Fibroblast of mammary gland (primary cell): ENCODE measurements around the gene SERPINF2.

Source experiments
- DNase-seq: peaks from one replicate; pipeline ENCODE4 v3.0.0-alpha.2; 2010; ENCODE audit warnings: low read depth
- H3K4me3 ChIP-seq: 2 replicates; pipeline ENCODE4 v1.5.1; 2011; ENCODE audit warnings: low read depth, mild to moderate bottlenecking, low read length, moderate library complexity; ENCODE audit not compliant: control insufficient read depth
- TF ChIP-seq, protein P1 (sequence below): conservative IDR thresholded peaks from 2 replicates; pipeline ENCODE4 v1.5.1; 2011; ENCODE audit warnings: low read depth, low read length, inconsistent platforms; ENCODE audit not compliant: control insufficient read depth, insufficient read depth

Gene SERPINF2

DNA sequence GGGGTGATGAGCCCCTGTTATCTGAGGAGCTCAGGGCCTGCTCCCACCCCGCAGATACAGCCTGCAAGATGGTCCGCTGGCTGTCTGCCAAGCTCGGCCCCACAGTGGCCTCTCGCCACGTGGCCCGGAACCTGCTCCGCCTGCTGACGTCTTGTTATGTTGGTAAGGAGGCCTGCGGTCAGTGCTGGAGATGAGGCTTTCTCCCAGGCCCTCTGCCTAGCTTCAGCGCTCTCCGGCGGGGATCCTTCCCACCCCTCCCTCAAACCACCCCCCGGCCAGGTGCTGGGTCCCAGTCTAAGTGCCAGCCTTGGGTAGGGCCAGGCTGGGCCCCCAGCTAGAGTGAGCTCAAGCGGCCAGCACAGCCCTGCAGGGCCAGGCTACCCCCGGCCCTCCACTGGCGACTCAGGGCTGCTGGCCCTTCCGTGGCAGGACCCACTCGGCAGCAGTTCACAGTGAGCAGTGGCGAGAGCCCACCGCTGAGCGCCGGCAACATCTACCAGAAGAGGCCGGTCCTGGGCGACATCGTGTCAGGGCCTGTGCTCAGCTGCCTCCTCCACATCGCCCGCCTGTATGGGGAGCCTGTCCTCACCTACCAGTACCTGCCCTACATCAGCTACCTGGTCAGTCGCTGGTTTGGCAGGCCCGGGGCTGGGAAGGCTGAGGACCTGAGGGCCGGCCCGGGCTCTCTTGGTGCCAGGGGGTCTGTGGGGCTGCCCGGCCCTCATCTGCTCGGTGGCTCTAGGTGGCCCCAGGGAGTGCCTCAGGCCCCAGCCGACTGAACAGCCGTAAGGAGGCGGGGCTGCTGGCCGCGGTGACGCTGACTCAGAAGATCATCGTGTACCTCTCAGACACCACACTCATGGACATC lies 12.1 kb upstream of the SERPINF2 start:
- peak; percentile 98 for DNase-seq
- H3K4me3 ChIP-seq, result no peak overlapping the region
- TF ChIP-seq, protein P1, sequence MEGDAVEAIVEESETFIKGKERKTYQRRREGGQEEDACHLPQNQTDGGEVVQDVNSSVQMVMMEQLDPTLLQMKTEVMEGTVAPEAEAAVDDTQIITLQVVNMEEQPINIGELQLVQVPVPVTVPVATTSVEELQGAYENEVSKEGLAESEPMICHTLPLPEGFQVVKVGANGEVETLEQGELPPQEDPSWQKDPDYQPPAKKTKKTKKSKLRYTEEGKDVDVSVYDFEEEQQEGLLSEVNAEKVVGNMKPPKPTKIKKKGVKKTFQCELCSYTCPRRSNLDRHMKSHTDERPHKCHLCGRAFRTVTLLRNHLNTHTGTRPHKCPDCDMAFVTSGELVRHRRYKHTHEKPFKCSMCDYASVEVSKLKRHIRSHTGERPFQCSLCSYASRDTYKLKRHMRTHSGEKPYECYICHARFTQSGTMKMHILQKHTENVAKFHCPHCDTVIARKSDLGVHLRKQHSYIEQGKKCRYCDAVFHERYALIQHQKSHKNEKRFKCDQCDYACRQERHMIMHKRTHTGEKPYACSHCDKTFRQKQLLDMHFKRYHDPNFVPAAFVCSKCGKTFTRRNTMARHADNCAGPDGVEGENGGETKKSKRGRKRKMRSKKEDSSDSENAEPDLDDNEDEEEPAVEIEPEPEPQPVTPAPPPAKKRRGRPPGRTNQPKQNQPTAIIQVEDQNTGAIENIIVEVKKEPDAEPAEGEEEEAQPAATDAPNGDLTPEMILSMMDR, result no peak

GRCh38 chr17:1731194-1731506 lies 11.5 kb upstream of the SERPINF2 start:
- DNase-seq, result no peak
- no peak overlapping the region for H3K4me3 ChIP-seq
- TF ChIP-seq, protein P1, result no peak

- no peak for DNase-seq
- H3K4me3 ChIP-seq, result no peak overlapping the region
- TF ChIP-seq, protein P1, result no peak
Measured at GRCh38 chr17:1732241-1732832, 10.3 kb upstream of the SERPINF2 start.

DNA sequence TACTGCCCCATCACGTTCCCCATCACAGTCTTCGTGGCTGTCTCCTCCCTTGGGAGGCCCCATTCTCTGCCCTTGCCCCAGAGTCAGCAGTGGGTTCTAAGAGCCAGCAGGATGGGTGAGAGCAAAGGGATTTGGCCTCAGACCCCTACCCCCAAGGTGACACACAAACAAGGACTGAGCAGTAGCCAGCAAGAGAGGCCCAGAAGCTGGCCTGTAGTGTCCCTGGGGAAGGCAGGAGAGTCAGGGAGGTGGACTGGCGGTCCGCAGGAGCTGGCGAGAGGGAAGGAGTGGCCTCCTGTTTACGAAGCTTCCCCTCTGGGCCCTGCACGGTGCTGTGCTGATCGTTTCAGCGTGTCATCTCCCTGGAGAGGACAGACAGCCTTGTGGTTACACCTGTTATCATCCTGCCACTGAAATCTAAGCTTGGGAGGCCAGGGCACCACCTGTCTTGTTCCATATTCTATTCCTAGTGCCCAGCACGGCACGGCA lies 9.8 kb upstream of the SERPINF2 start:
- DNase-seq, result no peak
- TF ChIP-seq, protein P1, result no peak
- no peak overlapping the region for H3K4me3 ChIP-seq

DNA sequence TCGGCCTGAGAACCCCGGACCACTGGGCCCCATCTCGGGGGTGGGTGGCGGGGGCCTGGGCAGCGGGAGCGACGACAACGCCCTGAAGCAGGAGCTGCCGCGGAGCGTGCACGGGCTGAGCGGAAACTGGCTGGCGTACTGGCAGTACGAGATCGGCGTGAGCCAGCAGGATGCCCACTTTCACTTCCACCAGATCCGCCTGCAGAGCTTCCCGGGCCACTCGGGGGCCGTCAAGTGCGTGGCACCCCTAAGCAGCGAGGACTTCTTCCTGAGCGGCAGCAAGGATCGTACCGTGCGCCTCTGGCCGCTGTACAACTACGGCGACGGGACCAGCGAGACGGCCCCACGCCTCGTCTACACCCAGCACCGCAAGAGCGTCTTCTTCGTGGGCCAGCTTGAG lies 8.9 kb upstream of the SERPINF2 start:
- no peak for DNase-seq
- TF ChIP-seq, protein P1, result no peak
- no peak overlapping the region for H3K4me3 ChIP-seq

DNA sequence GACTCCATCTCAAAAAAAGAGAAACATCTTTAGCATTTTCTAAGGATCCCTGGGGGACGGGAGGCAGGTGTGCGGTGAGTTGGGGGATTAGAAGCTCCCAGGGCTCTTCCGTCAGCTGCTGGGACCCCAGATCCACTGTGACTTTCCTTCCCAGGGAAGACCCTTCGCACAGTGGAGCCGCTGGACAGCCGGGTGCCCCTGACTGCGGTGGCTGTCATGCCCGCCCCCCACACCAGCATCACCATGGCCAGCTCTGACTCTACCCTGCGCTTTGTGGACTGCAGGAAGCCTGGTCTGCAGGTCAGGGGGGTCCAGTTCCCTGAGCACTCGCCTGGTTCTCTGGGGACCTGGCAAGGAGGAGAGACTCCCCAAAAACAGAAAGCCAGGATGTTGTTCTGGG lies 7.3 kb upstream of the SERPINF2 start:
- DNase-seq, result no peak
- TF ChIP-seq, protein P1, result no peak
- no peak overlapping the region for H3K4me3 ChIP-seq
